22Rv1 (cell line): ENCODE results near the gene GPR6.

Experiments used
- ZFX ChIP-seq: fragments of 450-650 bp; IDR thresholded peaks from 2 replicates; pipeline ENCODE4 v1.6.1; 2017; ENCODE audit warnings: antibody characterized with exemption, borderline replicate concordance
- TF ChIP-seq, protein P1 (sequence below): fragments of 450-650 bp; IDR thresholded peaks from 2 replicates; pipeline ENCODE4 v1.5.1; 2017; ENCODE audit warnings: mild to moderate bottlenecking

DNA sequence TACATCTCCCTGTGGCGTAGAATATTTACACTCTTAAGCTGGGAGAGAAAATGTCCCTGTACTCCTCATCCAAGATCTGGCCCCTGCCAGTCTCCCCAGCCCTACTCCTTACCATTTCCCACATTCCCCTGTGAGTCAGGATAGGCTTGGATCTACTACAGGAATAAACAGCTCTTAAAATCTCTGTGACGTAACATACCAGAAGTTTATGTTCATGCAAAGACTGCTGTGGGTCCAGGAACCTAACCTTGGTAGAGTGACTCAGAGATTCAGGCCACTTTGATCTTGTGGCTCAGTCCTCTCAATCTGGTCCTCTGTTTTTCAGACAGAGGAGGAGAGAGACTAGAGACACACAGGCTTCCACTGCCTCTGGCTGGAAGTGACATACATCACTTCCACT is 38.5 kb upstream of the GPR6 start:
- TF ChIP-seq, protein P1, sequence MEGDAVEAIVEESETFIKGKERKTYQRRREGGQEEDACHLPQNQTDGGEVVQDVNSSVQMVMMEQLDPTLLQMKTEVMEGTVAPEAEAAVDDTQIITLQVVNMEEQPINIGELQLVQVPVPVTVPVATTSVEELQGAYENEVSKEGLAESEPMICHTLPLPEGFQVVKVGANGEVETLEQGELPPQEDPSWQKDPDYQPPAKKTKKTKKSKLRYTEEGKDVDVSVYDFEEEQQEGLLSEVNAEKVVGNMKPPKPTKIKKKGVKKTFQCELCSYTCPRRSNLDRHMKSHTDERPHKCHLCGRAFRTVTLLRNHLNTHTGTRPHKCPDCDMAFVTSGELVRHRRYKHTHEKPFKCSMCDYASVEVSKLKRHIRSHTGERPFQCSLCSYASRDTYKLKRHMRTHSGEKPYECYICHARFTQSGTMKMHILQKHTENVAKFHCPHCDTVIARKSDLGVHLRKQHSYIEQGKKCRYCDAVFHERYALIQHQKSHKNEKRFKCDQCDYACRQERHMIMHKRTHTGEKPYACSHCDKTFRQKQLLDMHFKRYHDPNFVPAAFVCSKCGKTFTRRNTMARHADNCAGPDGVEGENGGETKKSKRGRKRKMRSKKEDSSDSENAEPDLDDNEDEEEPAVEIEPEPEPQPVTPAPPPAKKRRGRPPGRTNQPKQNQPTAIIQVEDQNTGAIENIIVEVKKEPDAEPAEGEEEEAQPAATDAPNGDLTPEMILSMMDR = no peak
- TF ChIP-seq ZFX = no peak
